Chondrocyte (in vitro differentiated cells): ENCODE data around the gene GRK3. TPM values are rescaled to one million over a fixed set of nuclear protein-coding genes. Genes with fewer than 3 reads are reported as not detected.

Experiments used
- DNase-seq: peaks from one replicate; pipeline ENCODE4 v3.0.0; 2021; ENCODE audit warnings: mixed read lengths, low spot score
- H3K27ac Mint-ChIP-seq: one replicate; pipeline ENCODE4 v1.8.0; 2021; ENCODE audit warnings: mild to moderate bottlenecking, moderate library complexity, mixed read lengths; ENCODE audit not compliant: unreplicated experiment
- H3K27me3 Mint-ChIP-seq: 2 replicates; pipeline ENCODE4 v1.8.0; 2021; ENCODE audit warnings: low read depth, mixed read lengths
- H3K36me3 Mint-ChIP-seq: 2 replicates; pipeline ENCODE4 v1.8.0; 2021; ENCODE audit warnings: low read depth, mixed read lengths
- H3K4me1 Mint-ChIP-seq: 2 replicates; pipeline ENCODE4 v1.8.0; 2021; ENCODE audit warnings: low read depth, mild to moderate bottlenecking, mixed read lengths
- H3K4me3 Mint-ChIP-seq: one replicate; pipeline ENCODE4 v1.8.0; 2021; ENCODE audit warnings: mild to moderate bottlenecking, moderate library complexity, mixed read lengths; ENCODE audit not compliant: unreplicated experiment
- H3K9me3 Mint-ChIP-seq: 2 replicates; pipeline ENCODE4 v1.8.0; 2021; ENCODE audit warnings: low read depth, mixed read lengths
- CTCF ChIP-seq: fragments of 200-600 bp; sonication (generic); IDR thresholded peaks from 2 replicates; pipeline ENCODE4 v1.5.0; 2021; ENCODE audit warnings: antibody characterized with exemption, mild to moderate bottlenecking, moderate library complexity
- total RNA-seq: library from RNA; stranded (reverse); gene quantifications from 3 replicates; pipeline ENCODE4 v1.2.1, GENCODE V29; 2021

GRK3 gene
- total RNA-seq, 1 donor from 2014 or later: 2.0 TPM

DNA sequence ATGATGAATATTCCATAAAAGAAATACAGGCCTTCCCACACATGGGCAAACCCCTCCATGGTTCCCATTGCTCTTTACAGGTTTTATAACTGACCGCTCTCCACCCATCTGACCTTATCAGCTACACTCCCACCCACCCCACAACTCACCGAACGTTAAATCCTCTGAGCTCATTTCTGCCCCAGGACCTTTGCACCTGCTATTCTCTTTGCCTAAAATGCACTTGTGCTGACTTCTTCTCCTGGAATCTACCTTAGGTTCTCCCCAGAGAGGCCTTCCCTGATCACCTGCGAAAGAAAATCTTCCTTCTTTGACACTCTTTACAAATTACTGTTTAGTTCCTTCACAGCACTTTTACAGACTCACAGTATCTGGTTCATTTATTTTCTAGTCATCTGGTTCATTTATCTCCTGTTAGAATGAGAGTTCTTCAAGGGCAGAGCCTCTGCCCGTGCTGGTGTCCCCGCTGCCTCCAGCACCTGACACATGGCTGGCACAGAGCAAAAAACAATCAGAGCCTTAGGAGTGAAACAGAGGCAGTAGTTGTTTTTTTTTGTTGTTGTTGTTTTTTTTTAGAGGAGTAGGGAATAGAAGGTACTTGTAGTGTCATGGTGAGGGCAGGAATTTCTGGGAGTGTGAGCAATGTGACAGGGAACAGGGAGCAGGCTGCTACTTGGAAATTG lies 21.6 kb upstream of the GRK3 start:
- Mint-ChIP-seq H3K27ac (no peak overlapping the region), H3K36me3 (peaks cover 1% of the 10 kb centered on the region), H3K4me3 (no peak overlapping the region), H3K4me1 (no peaks in the 10 kb centered on the region), H3K27me3 (peaks cover 2% of the 10 kb centered on the region), H3K9me3 (peaks cover 5% of the 10 kb centered on the region)
- no peak for TF ChIP-seq CTCF
- DNase-seq: no peak

DNA sequence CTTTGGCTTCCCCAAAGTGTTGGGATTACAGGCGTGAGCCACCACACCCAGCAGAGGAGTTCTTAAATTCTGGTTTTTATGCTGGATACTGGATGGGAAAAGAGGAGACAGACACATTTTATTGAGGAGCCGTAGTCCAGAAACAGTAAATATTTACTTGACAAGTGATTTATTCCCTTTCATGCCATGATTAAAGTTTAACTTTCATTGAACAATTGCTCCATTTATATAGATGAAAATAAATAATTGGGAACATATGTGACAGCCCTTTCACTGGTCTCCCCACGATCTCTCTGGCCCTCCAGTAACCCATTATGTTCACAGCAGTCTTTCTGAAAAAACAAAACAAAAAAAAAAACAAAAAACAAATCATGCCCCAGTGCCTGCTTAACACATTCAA lies 19.3 kb upstream of the GRK3 start:
- Mint-ChIP-seq H3K36me3 (no peaks in the 10 kb centered on the region), H3K27ac (no peak overlapping the region)

DNA sequence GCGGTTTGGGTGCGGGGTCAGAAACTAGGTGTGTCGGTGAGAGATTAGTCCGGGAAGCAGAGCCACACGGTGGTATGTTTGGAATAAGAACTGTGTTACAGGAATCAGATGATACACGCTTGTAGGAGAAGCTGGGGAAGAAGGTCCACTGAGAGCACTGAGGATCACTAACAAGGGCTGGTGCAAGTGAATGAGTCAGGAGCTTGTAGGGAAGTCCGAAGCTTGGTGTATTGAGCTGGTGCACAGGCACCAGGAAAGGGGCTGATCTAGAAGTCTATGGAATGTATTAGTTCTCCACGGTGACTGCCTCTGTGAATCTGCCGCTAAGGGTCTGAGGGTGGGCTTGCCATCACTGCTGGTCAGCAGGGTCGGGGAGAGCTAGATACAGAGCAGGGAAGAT lies 18.8 kb upstream of the GRK3 start:
- peaks cover 5% of the 10 kb centered on the region for H3K9me3 Mint-ChIP-seq
- peaks cover 2% of the 10 kb centered on the region for H3K27me3 Mint-ChIP-seq
- H3K27ac Mint-ChIP-seq: no peak overlapping the region
- DNase-seq: no peak
- H3K4me3 Mint-ChIP-seq: no peak overlapping the region
- no peaks in the 10 kb centered on the region for H3K4me1 Mint-ChIP-seq
- no peak for TF ChIP-seq CTCF
- no peaks in the 10 kb centered on the region for H3K36me3 Mint-ChIP-seq

More for the DNA sequence above, 19.3 kb upstream of the GRK3 start:
- TF ChIP-seq CTCF: no peak
- H3K4me3 Mint-ChIP-seq: no peak overlapping the region
- peaks cover 5% of the 10 kb centered on the region for H3K9me3 Mint-ChIP-seq
- no peak for DNase-seq
- peaks cover 2% of the 10 kb centered on the region for H3K27me3 Mint-ChIP-seq
- no peaks in the 10 kb centered on the region for H3K4me1 Mint-ChIP-seq

- TF ChIP-seq CTCF: no peak
- Mint-ChIP-seq H3K4me1 (no peaks in the 10 kb centered on the region), H3K36me3 (no peaks in the 10 kb centered on the region), H3K27me3 (peaks cover 2% of the 10 kb centered on the region), H3K27ac (no peak overlapping the region), H3K4me3 (no peak overlapping the region), H3K9me3 (peaks cover 3% of the 10 kb centered on the region)
- DNase-seq: no peak
Measured at GRCh38 chr22:25546242-25546641, 18.2 kb upstream of the GRK3 start.

DNA sequence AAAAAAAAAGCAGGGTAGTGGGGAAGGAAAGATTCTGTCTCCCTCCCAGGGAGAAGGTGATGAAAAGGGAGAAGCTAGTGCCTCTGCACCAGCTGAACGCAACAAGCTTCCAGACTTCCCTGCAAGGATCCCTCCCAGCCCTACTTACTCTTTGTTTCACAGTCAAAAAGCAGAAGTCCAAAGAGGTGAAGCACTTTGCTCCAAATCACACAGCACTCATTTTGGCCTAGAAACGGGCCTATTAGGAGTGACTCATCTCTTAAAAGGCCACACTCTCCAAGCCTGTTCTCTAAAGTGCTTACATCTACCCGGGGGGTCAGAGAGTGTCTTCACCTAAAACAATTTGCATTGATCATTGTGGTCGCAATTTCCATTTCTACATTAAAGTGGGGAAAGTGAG lies 17.7 kb upstream of the GRK3 start:
- Mint-ChIP-seq H3K27me3 (peaks cover 2% of the 10 kb centered on the region), H3K4me1 (no peaks in the 10 kb centered on the region), H3K27ac (no peak overlapping the region), H3K9me3 (no peaks in the 10 kb centered on the region), H3K4me3 (no peak overlapping the region), H3K36me3 (no peaks in the 10 kb centered on the region)
- TF ChIP-seq CTCF: no peak
- no peak for DNase-seq
